Large intestine (tissue), 1 donor: ENCODE results near the gene OR10J4. TPM values are rescaled to one million over a fixed set of nuclear protein-coding genes. Genes with fewer than 3 reads are reported as not detected.

Experiments used
- polyA plus RNA-seq: library from polyadenylated mRNA; unstranded; fragments of 120-200 nt; gene quantifications from one replicate; pipeline ENCODE4 v1.2.1, GENCODE V29; 2013

OR10J4 gene
- polyA plus RNA-seq, 1 donor = not detected

Other genes with a start within 250 kb of the OR10J4 start
- 3.2 TPM for gene ACKR1, start 227.3 kb upstream of the OR10J4 start, polyA plus RNA-seq
- 0.28 TPM for gene FCER1A, start 129.9 kb upstream of the OR10J4 start, polyA plus RNA-seq
- gene OR10J1, start 7.5 kb downstream of the OR10J4 start, polyA plus RNA-seq = not detected
- gene OR10J5, start 103.8 kb downstream of the OR10J4 start, polyA plus RNA-seq = 0.07 TPM
- gene APCS, start 155.6 kb downstream of the OR10J4 start, polyA plus RNA-seq = 0.06 TPM